Lower leg skin (tissue), 3 donors: ENCODE results near the gene SELENOM.

ENCODE experiments used
- POLR2A ChIP-seq, 2 donors: fragments of 450-650 bp; IDR thresholded peaks; one replicate each; pipeline ENCODE4 v1.6.1; 2016 to 2017; ENCODE audit warnings: antibody characterized with exemption in 2 of 2, mild to moderate bottlenecking in 1 of 2, moderate library complexity in 1 of 2
- TF ChIP-seq, protein P1 (sequence below), 3 donors: fragments of 450-650 bp; IDR thresholded peaks; one replicate each; pipeline ENCODE4 v1.5.1; 2016; ENCODE audit warnings: antibody characterized with exemption in 3 of 3, mild to moderate bottlenecking in 3 of 3, moderate library complexity in 2 of 3

DNA sequence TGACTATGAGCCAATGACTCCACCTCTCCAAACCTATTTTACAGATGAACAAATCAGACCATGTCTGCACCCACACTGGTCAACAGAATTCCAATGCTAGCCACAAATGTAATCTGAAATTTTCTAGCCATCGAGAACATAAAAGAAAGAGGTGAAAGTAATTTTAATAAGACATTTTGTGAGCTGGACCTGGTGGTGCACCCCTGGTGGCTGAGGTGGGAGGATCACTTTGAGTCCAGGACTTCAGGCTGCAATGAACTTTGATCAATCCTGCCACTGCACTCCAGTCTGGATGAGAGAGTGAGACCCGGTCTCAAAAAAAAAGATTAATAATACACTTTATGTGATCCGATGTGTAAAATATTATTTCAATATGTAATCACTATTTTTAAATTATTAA, 43.2 kb upstream of the SELENOM start:
- TF ChIP-seq, protein P1, sequence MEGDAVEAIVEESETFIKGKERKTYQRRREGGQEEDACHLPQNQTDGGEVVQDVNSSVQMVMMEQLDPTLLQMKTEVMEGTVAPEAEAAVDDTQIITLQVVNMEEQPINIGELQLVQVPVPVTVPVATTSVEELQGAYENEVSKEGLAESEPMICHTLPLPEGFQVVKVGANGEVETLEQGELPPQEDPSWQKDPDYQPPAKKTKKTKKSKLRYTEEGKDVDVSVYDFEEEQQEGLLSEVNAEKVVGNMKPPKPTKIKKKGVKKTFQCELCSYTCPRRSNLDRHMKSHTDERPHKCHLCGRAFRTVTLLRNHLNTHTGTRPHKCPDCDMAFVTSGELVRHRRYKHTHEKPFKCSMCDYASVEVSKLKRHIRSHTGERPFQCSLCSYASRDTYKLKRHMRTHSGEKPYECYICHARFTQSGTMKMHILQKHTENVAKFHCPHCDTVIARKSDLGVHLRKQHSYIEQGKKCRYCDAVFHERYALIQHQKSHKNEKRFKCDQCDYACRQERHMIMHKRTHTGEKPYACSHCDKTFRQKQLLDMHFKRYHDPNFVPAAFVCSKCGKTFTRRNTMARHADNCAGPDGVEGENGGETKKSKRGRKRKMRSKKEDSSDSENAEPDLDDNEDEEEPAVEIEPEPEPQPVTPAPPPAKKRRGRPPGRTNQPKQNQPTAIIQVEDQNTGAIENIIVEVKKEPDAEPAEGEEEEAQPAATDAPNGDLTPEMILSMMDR (IDR thresholded peaks at IDR 0.05) = no peak
- TF ChIP-seq POLR2A (IDR thresholded peaks at IDR 0.05) = no peak
